ENCODE results near the gene ADRM1.

DNA sequence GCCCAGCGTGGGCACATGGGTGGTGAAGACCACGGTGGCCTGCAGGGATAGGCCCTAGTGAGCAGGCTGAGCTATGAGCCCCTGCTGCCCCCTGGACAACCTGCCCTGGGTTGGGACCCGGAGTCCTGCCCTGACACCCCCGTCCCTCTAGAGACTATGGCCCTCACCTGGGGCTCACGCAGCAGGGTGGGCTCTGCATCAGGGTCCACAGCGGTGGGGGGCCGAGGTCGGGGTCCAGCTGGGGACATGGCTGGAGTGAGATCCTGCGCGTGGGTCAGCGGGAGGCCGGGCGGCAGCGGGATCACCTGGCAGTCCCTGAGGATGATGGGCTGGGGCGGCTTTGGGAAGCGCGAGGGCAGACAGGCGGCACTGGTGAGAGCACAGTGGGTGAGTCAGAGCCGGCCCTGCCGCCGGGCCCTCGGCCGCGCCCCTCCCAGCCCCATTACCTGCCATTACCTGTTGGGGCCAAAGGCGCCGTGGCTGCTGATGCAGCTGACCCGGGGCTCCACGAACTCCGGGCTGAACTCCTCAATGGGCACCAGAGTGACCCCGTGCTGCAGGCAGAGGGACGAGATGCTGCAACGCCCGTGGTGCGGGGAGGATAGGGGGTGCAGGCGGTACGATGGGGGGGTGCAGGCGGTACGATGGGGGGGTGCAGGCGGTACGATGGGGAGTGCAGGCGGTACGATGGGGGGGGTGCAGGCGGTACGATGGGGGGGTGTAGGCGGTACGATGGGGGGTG, 27.9 kb downstream of the ADRM1 start:
- TF ChIP-seq, protein P1, sequence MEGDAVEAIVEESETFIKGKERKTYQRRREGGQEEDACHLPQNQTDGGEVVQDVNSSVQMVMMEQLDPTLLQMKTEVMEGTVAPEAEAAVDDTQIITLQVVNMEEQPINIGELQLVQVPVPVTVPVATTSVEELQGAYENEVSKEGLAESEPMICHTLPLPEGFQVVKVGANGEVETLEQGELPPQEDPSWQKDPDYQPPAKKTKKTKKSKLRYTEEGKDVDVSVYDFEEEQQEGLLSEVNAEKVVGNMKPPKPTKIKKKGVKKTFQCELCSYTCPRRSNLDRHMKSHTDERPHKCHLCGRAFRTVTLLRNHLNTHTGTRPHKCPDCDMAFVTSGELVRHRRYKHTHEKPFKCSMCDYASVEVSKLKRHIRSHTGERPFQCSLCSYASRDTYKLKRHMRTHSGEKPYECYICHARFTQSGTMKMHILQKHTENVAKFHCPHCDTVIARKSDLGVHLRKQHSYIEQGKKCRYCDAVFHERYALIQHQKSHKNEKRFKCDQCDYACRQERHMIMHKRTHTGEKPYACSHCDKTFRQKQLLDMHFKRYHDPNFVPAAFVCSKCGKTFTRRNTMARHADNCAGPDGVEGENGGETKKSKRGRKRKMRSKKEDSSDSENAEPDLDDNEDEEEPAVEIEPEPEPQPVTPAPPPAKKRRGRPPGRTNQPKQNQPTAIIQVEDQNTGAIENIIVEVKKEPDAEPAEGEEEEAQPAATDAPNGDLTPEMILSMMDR (IDR thresholded peaks at IDR 0.05) = no peak
- no peak for TF ChIP-seq POLR2A (IDR thresholded peaks at IDR 0.05)

All from adrenal gland (tissue), 5 donors.